GM21737 (cell line): Measurements from ENCODE around the gene RHBDD1.

ENCODE experiments used
- ATAC-seq: cut with Tn5 transposase; IDR thresholded peaks from one replicate; pipeline ENCODE4 v1.9.1; 2021; ENCODE audit warnings: mild to moderate bottlenecking, moderate library complexity; ENCODE audit not compliant: unreplicated experiment

Gene RHBDD1

GRCh38 chr2:226835796-226836547, at the start of gene RHBDD1:
TSS of gene RHBDD1 (plus strand) at chr2:226836054. CDS start at chr2:226864694, 28,640 bp downstream.
- ATAC-seq: peak; percentile 82

GRCh38 chr2:226788064-226788463, 47.8 kb upstream of the RHBDD1 start:
- no peak for ATAC-seq

GRCh38 chr2:226788881-226789490, 46.9 kb upstream of the RHBDD1 start:
- no peak for ATAC-seq

GRCh38 chr2:226790011-226790410, 45.8 kb upstream of the RHBDD1 start:
- no peak for ATAC-seq

GRCh38 chr2:226790431-226790830, 45.4 kb upstream of the RHBDD1 start:
- no peak for ATAC-seq

GRCh38 chr2:226791056-226791486, 44.8 kb upstream of the RHBDD1 start:
- ATAC-seq: peak; percentile 48

- peak; percentile 99 for ATAC-seq
Measured at GRCh38 chr2:226791487-226792081, 44.3 kb upstream of the RHBDD1 start.

- ATAC-seq: no peak
Measured at GRCh38 chr2:226792155-226792881, 43.5 kb upstream of the RHBDD1 start.

- no peak for ATAC-seq
Measured at GRCh38 chr2:226793646-226794045, 42.2 kb upstream of the RHBDD1 start.

- no peak for ATAC-seq
Measured at GRCh38 chr2:226794196-226794661, 41.6 kb upstream of the RHBDD1 start.

GRCh38 chr2:226794751-226795171, 41.1 kb upstream of the RHBDD1 start:
- ATAC-seq: no peak

- no peak for ATAC-seq
Measured at GRCh38 chr2:226795281-226796011, 40.4 kb upstream of the RHBDD1 start.

- ATAC-seq: no peak
Measured at GRCh38 chr2:226796012-226796839, 39.6 kb upstream of the RHBDD1 start.

- ATAC-seq: no peak
Measured at GRCh38 chr2:226796840-226797288, 39.0 kb upstream of the RHBDD1 start.

- ATAC-seq: no peak
Measured at GRCh38 chr2:226797289-226797988, 38.4 kb upstream of the RHBDD1 start.

GRCh38 chr2:226797989-226798421, 37.8 kb upstream of the RHBDD1 start:
- no peak for ATAC-seq

- ATAC-seq: peak; percentile 17
Measured at GRCh38 chr2:226798422-226799210, 37.2 kb upstream of the RHBDD1 start.
